Islet precursor cell (in vitro differentiated cells): ENCODE results near the gene TNFAIP3.
A peak's percentile ranks its signal among the peaks of the same experiment; 100 is the strongest.

Experiments used
- DNase-seq: peaks from one replicate; pipeline ENCODE4 v3.0.0-alpha.2; 2018

TNFAIP3 gene

GRCh38 chr6:137845460-137845859 is 21.6 kb upstream of the TNFAIP3 start:
- DNase-seq, result no peak

GRCh38 chr6:137846274-137846673 is 20.8 kb upstream of the TNFAIP3 start:
- no peak for DNase-seq

- DNase-seq, result no peak
Observed at GRCh38 chr6:137846772-137847313, 20.2 kb upstream of the TNFAIP3 start.

- DNase-seq, result no peak
Observed at GRCh38 chr6:137847748-137848147, 19.3 kb upstream of the TNFAIP3 start.

- DNase-seq, result no peak
Observed at GRCh38 chr6:137848672-137849071, 18.4 kb upstream of the TNFAIP3 start.

GRCh38 chr6:137849181-137849980 is 17.7 kb upstream of the TNFAIP3 start:
- no peak for DNase-seq

GRCh38 chr6:137849981-137850714 is 16.9 kb upstream of the TNFAIP3 start:
- DNase-seq, result no peak

GRCh38 chr6:137850816-137851602 is 16.1 kb upstream of the TNFAIP3 start:
- no peak for DNase-seq

- no peak for DNase-seq
Observed at GRCh38 chr6:137851669-137852068, 15.4 kb upstream of the TNFAIP3 start.

GRCh38 chr6:137852346-137852745 is 14.7 kb upstream of the TNFAIP3 start:
- DNase-seq, result no peak

- DNase-seq, result no peak
Observed at GRCh38 chr6:137852811-137853210, 14.2 kb upstream of the TNFAIP3 start.

- DNase-seq, result no peak
Observed at GRCh38 chr6:137853569-137854213, 13.4 kb upstream of the TNFAIP3 start.

- no peak for DNase-seq
Observed at GRCh38 chr6:137856138-137856898, 10.7 kb upstream of the TNFAIP3 start.

GRCh38 chr6:137859025-137859424 is 8.0 kb upstream of the TNFAIP3 start:
- no peak for DNase-seq

GRCh38 chr6:137860394-137861005 is 6.6 kb upstream of the TNFAIP3 start:
- DNase-seq, result no peak

- peak; percentile 64 for DNase-seq
Observed at GRCh38 chr6:137861550-137862337, 5.3 kb upstream of the TNFAIP3 start.

GRCh38 chr6:137862419-137863090 is 4.5 kb upstream of the TNFAIP3 start:
- no peak for DNase-seq

GRCh38 chr6:137863091-137863797 is 3.8 kb upstream of the TNFAIP3 start:
- no peak for DNase-seq

- DNase-seq, result peak; percentile 91
Observed at GRCh38 chr6:137864812-137865508, 2.1 kb upstream of the TNFAIP3 start.
